Endothelial cell of umbilical vein (primary cell): Measurements from ENCODE around the gene FKBP7. TPM values are rescaled to one million over a fixed set of nuclear protein-coding genes. Genes with fewer than 3 reads are reported as not detected.

ENCODE experiments used
- BruUV-seq: library from RNA; stranded (reverse); fragments of 400-500 nt; replicated peaks from 2 replicates; lab custom pipeline; 2021; lab: Mats Ljungman, UMichigan
- CTCF ChIA-PET: fragments of 300-600, 350-600 bp; sonication (Branson Sonifier 250); formaldehyde crosslinking; loops from one replicate; lab custom pipeline; 2021; ENCODE audit warnings: antibody characterized with exemption, inconsistent platforms; lab: Charles Lee
- POLR2A ChIA-PET: fragments of 300-600, 350-600 bp; sonication (Branson Sonifier 250); formaldehyde crosslinking; loops from one replicate; lab custom pipeline; 2021; ENCODE audit warnings: antibody characterized with exemption, inconsistent platforms; lab: Charles Lee
- DNase-seq: peaks from one replicate; pipeline ENCODE4 v3.0.0-alpha.2; 2011; ENCODE audit warnings: low read depth, low spot score
- FAIRE-seq: peaks from 2 replicates; lab custom pipeline; 2011; peaks lifted over from hg19 to GRCh38; lab: Jason Lieb, UNC
- H2AFZ ChIP-seq: 2 replicates; pipeline ENCODE4 v1.6.0; 2012; ENCODE audit warnings: low read depth, low read length, control low read depth, inconsistent platforms
- H3K27ac ChIP-seq: 2 replicates; pipeline ENCODE4 v1.5.1; 2011; ENCODE audit warnings: low read depth, mild to moderate bottlenecking, control low read depth, low read length, moderate library complexity; ENCODE audit not compliant: insufficient read depth
- H3K27me3 ChIP-seq, 2 experiments: 2 replicates each; pipeline versions ENCODE4 v1.6.0 to v1.6.1; 2011; ENCODE audit warnings: low read length in 2 of 2, mixed read lengths in 1 of 2; ENCODE audit not compliant: control insufficient read depth in 2 of 2, insufficient read depth in 2 of 2
- H3K36me3 ChIP-seq, 2 experiments: 2 replicates in 1 of 2; 3 replicates in 1 of 2; pipeline ENCODE4 v1.5.1; 2011; ENCODE audit warnings: low read length in 2 of 2, mild to moderate bottlenecking in 1 of 2, moderate library complexity in 1 of 2; ENCODE audit not compliant: control insufficient read depth in 2 of 2, insufficient read depth in 2 of 2; ENCODE audit errors: extremely low read depth in 1 of 2
- H3K4me1 ChIP-seq: 3 replicates; pipeline ENCODE4 v1.5.1; 2011; ENCODE audit warnings: mild to moderate bottlenecking, low read length; ENCODE audit not compliant: control insufficient read depth, insufficient read depth; ENCODE audit errors: extremely low read depth
- H3K4me2 ChIP-seq: 2 replicates; pipeline ENCODE4 v1.6.1; 2011; ENCODE audit warnings: low read length, control low read depth, mixed read lengths; ENCODE audit not compliant: insufficient read depth
- H3K4me3 ChIP-seq, 3 experiments: fragments of 200-600 bp in 1 of 3; sonication (generic), shearing (Covaris generic) in 1 of 3; replicated peaks in 1 of 3; 2 replicates each; pipeline ENCODE4 v1.5.1; 2011 to 2016; ENCODE audit warnings: control low read depth in 3 of 3, low read length in 3 of 3, mild to moderate bottlenecking in 2 of 3, inconsistent platforms in 1 of 3, low read depth in 1 of 3, moderate library complexity in 1 of 3; ENCODE audit not compliant: insufficient read depth in 1 of 3
- H3K79me2 ChIP-seq: 2 replicates; pipeline ENCODE4 v1.6.0; 2012; ENCODE audit warnings: low read length, inconsistent platforms; ENCODE audit not compliant: control insufficient read depth, insufficient read depth
- H3K9ac ChIP-seq: replicated peaks from 2 replicates; pipeline ENCODE3; 2011; ENCODE audit warnings: low read length, control low read depth; ENCODE audit not compliant: insufficient read depth; ENCODE audit errors: extremely low read depth
- H3K9me1 ChIP-seq: replicated peaks from 3 replicates; pipeline ENCODE4 v1.6.0; 2011; ENCODE audit warnings: mild to moderate bottlenecking, low read length; ENCODE audit not compliant: control insufficient read depth, insufficient read depth; ENCODE audit errors: extremely low read depth
- H3K9me3 ChIP-seq: replicated peaks from 2 replicates; pipeline ENCODE4 v1.5.1; 2012; ENCODE audit warnings: low read length, inconsistent platforms; ENCODE audit not compliant: control insufficient read depth, insufficient read depth
- H4K20me1 ChIP-seq: replicated peaks from 2 replicates; pipeline ENCODE3; 2011; ENCODE audit warnings: mild to moderate bottlenecking, low read length; ENCODE audit not compliant: control insufficient read depth, insufficient read depth; ENCODE audit errors: extremely low read depth
- EZH2 ChIP-seq: IDR thresholded peaks from 2 replicates; pipeline ENCODE4 v1.6.1; 2012; ENCODE audit warnings: borderline replicate concordance, low read depth, mild to moderate bottlenecking, moderate library complexity, low read length, inconsistent platforms; ENCODE audit not compliant: severe bottlenecking
- FOS ChIP-seq: IDR thresholded peaks from 2 replicates; pipeline ENCODE4 v1.6.1; 2011; ENCODE audit warnings: mild to moderate bottlenecking, low read length, moderate library complexity, borderline replicate concordance; ENCODE audit not compliant: insufficient read depth
- GATA2 ChIP-seq: IDR thresholded peaks from 2 replicates; pipeline ENCODE4 v1.7.0; 2011; ENCODE audit warnings: low read depth, mild to moderate bottlenecking, moderate library complexity, mixed read lengths, low read length; ENCODE audit not compliant: insufficient read length, insufficient read depth
- JUN ChIP-seq: IDR thresholded peaks from 2 replicates; pipeline ENCODE4 v1.6.1; 2011; ENCODE audit warnings: borderline replicate concordance, low read depth; ENCODE audit not compliant: insufficient read length, insufficient read depth
- MYC ChIP-seq: IDR thresholded peaks from one replicate; pipeline ENCODE4 v1.6.1; 2011; ENCODE audit warnings: mild to moderate bottlenecking, low read depth, low read length
- POLR2A ChIP-seq: IDR thresholded peaks from 2 replicates; pipeline ENCODE4 v1.6.1; 2012; ENCODE audit warnings: low read depth, mild to moderate bottlenecking, control low read depth, low read length
- POLR2AphosphoS5 ChIP-seq: IDR thresholded peaks from 2 replicates; pipeline ENCODE4 v1.6.1; 2012; ENCODE audit warnings: low read depth, mild to moderate bottlenecking, control low read depth, low read length, moderate library complexity; ENCODE audit not compliant: insufficient read depth
- dilution Hi-C: fragments of 300-500 bp; cut with MboI; formaldehyde crosslinking; loops from one replicate; pipeline ENCODE4 v1.15.0; 2019; ENCODE audit warnings: low sequenced_read_pairs; ENCODE audit not compliant: extremely low pct_ligation_motif_present
- intact Hi-C: fragments of 100-400 bp; cut with micrococcal nuclease; formaldehyde crosslinking; loops from one replicate; pipeline ENCODE4 v1.10.0; 2022
- polyA plus RNA-seq, 4 experiments: library from polyadenylated mRNA; depleted of rRNA in 3 of 4; stranded (reverse) in 3 of 4; unstranded in 1 of 4; fragments of >200 nt; gene quantifications; 2 replicates each; pipeline versions ENCODE4 v1.2.1 to v1.2.3, GENCODE V29; 2011 to 2012; ENCODE audit warnings: missing spikeins in 1 of 4
- total RNA-seq: library from RNA; stranded (reverse); gene quantifications from 2 replicates; pipeline ENCODE4 v1.2.3, GENCODE V29; 2021

FKBP7 gene
- total and polyA plus RNA-seq, 2 donors (not counting 3 experiments of a cell fraction or from before 2014, with no cell fraction given): 11.2 to 20.5 TPM

DNA sequence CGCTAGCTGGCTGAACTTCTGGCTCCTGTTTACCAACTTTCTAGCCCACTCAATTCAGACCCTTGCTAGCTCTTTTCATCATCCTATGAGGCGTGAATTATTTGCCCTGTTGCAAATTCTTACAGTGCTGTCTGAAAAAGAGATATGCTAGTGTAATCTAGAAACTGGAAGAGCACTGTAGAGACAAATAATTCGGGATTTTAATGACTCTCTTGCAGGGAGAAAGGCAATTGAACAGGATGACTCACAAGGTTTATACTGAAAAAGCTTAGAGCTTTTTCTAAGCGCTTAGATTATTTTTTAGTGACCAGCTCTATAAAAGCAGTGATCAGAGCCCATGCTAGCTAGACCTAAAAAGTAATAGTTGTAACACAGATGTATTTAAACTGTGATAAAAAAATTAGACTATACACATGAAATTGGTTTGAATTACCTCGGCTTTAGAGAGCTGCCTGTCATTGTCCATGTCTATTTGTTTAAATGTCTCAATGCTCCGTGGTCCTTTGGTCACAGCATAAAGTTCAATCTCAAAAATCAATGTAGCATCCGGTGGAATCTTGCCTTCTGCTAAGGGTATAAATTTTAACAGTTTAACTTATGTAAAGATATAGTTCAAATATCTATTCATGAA lies 9.1 kb downstream of the FKBP7 start:
- BruUV-seq: no TSS peak
- TF ChIP-seq GATA2 (no peak), POLR2AphosphoS5 (no peak), POLR2A (no peak)

DNA sequence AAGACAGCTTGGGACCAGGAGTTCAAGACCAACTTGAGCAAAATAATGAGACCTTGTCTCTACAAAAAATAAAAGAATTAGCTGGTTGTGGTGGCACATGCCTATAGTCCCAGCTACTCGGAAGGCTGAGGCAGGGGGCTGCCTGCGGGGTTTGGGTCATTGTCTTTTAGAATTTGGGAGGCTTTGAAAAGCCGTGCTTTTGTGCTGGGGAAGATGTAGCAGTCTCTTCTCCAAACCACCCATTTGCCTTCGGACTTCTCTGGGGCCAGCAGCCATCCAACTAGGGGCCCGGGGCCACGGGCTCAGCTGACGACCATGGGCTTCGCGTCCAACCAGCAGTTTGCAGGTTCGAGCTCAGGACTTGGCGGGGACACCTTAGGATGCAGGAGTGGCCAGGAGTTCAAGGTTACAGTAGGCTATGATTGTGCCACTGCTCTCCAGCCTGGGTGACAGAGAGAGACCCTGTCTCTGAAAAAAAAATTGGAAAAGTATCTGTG lies 21.0 kb downstream of the FKBP7 start:
- POLR2A ChIA-PET: no interaction called here
- CTCF ChIA-PET: interaction anchor here (0.6 kb wide), 1 partner anchor 1708 kb away, joined by 3 read pairs; no protein-coding TSS in a partner anchor
- no peaks in the 10 kb centered on the region for H3K36me3 ChIP-seq

More for the DNA sequence above, 9.1 kb downstream of the FKBP7 start:
- FAIRE-seq (no peak), DNase-seq (no peak)
- Histone ChIP-seq H3K9me3 (no peaks in the 10 kb centered on the region), H3K27ac (no peak overlapping the region), H3K36me3 (no peaks in the 10 kb centered on the region), H3K9ac (no peak overlapping the region), H2AFZ (no peak overlapping the region), H3K4me2 (no peak overlapping the region), H3K9me1 (no peaks in the 10 kb centered on the region), H3K79me2 (no peaks in the 10 kb centered on the region), H3K4me3 (no peak overlapping the region), H4K20me1 (no peaks in the 10 kb centered on the region), H3K27me3 (no peaks in the 10 kb centered on the region), H3K4me1 (no peaks in the 10 kb centered on the region)
- dilution Hi-C loops: no loop called here
- intact Hi-C loops: no loop called here
- POLR2A ChIA-PET: no interaction called here
- CTCF ChIA-PET: no interaction called here

More for the DNA sequence above, 21.0 kb downstream of the FKBP7 start:
- no peaks in the 10 kb centered on the region for H3K79me2 ChIP-seq
- no peaks in the 10 kb centered on the region for H3K9me1 ChIP-seq
- H4K20me1 ChIP-seq: no peaks in the 10 kb centered on the region
- TF ChIP-seq EZH2 (no peak), POLR2AphosphoS5 (no peak), MYC (no peak), FOS (no peak), GATA2 (no peak), JUN (no peak)
- H3K4me2 ChIP-seq: no peak overlapping the region
- no peak overlapping the region for H3K9ac ChIP-seq
- intact Hi-C loops: no loop called here
- DNase-seq: no peak
- no TSS peak for BruUV-seq
- H3K4me1 ChIP-seq: no peaks in the 10 kb centered on the region
- FAIRE-seq: no peak
- H3K27ac ChIP-seq: no peak overlapping the region
- H3K4me3 ChIP-seq: no peak overlapping the region
- H3K27me3 ChIP-seq: no peaks in the 10 kb centered on the region
- dilution Hi-C loops: no loop called here
- no peak overlapping the region for H2AFZ ChIP-seq
- no peaks in the 10 kb centered on the region for H3K9me3 ChIP-seq
